GM19438 (cell line): Measurements from ENCODE around the gene RECK.
A peak's percentile ranks its signal among the peaks of the same experiment; 100 is the strongest.

Experiments used
- ATAC-seq: cut with Tn5 transposase; IDR thresholded peaks from one replicate; pipeline ENCODE4 v1.9.1; 2021; ENCODE audit warnings: low read depth; ENCODE audit not compliant: unreplicated experiment

The RECK gene

GRCh38 chr9:36023260-36024048 lies 13.3 kb upstream of the RECK start:
- no peak for ATAC-seq

GRCh38 chr9:36025746-36026145 lies 11.0 kb upstream of the RECK start:
- no peak for ATAC-seq

GRCh38 chr9:36029202-36029601 lies 7.5 kb upstream of the RECK start:
- no peak for ATAC-seq

- ATAC-seq, result no peak
Measured at GRCh38 chr9:36029765-36030528, 6.8 kb upstream of the RECK start.

- ATAC-seq, result no peak
Measured at GRCh38 chr9:36030871-36031270, 5.8 kb upstream of the RECK start.

GRCh38 chr9:36031774-36032555 lies 4.7 kb upstream of the RECK start:
- ATAC-seq, result no peak

- no peak for ATAC-seq
Measured at GRCh38 chr9:36033788-36034187, 2.9 kb upstream of the RECK start.

- no peak for ATAC-seq
Measured at GRCh38 chr9:36034234-36034633, 2.5 kb upstream of the RECK start.

- no peak for ATAC-seq
Measured at GRCh38 chr9:36035006-36035405, 1.7 kb upstream of the RECK start.

GRCh38 chr9:36036253-36036779 lies 397 bp upstream of the RECK start:
- no peak for ATAC-seq

GRCh38 chr9:36037549-36038122 lies 923 bp downstream of the RECK start:
- no peak for ATAC-seq

- ATAC-seq, result no peak
Measured at GRCh38 chr9:36039121-36039520, 2.4 kb downstream of the RECK start.

- ATAC-seq, result no peak
Measured at GRCh38 chr9:36039696-36040095, 3.0 kb downstream of the RECK start.

GRCh38 chr9:36040271-36040925 lies 3.7 kb downstream of the RECK start:
- no peak for ATAC-seq

- ATAC-seq, result no peak
Measured at GRCh38 chr9:36041506-36041905, 4.8 kb downstream of the RECK start.

- no peak for ATAC-seq
Measured at GRCh38 chr9:36045610-36046009, 8.9 kb downstream of the RECK start.

GRCh38 chr9:36046923-36047322 lies 10.2 kb downstream of the RECK start:
- no peak for ATAC-seq

GRCh38 chr9:36049408-36049807 lies 12.7 kb downstream of the RECK start:
- no peak for ATAC-seq

GRCh38 chr9:36050476-36050875 lies 13.8 kb downstream of the RECK start:
- ATAC-seq, result no peak

- ATAC-seq, result peak; percentile 74
Measured at GRCh38 chr9:36051317-36051716, 14.6 kb downstream of the RECK start.
